H1 (cell line): ENCODE results near the gene NDUFS3. TPM values are rescaled to one million over a fixed set of nuclear protein-coding genes. Genes with fewer than 3 reads are reported as not detected.
"Not testable (repeated sequence)": the region's sequence is repeated elsewhere in the genome, so short reads cannot be mapped to it uniquely, and the experiment has no call there.

Experiments used
- CTCF ChIA-PET: fragments of 300-600 bp; sonication (Branson Sonifier 250); formaldehyde crosslinking; loops from one replicate; lab custom pipeline; 2021; ENCODE audit not compliant: partially characterized antibody; lab: Charles Lee
- POLR2A ChIA-PET: fragments of 300-600 bp; sonication (Branson Sonifier 250); formaldehyde crosslinking; loops from one replicate; lab custom pipeline; 2021; ENCODE audit warnings: inconsistent platforms; ENCODE audit not compliant: partially characterized antibody; lab: Charles Lee
- DNase-seq, 2 experiments: peaks; one replicate each; pipeline versions ENCODE4 v3.0.0 to v3.0.0-alpha.2; 2010 to 2022; ENCODE audit warnings: low spot score in 2 of 2, low read depth in 1 of 2, mixed read lengths in 1 of 2
- FAIRE-seq: peaks from 2 replicates; lab custom pipeline; 2011; peaks lifted over from hg19 to GRCh38; lab: Jason Lieb, UNC
- H2AFZ ChIP-seq: 2 replicates; pipeline ENCODE4 v1.8.1; 2012; ENCODE audit warnings: low read length, inconsistent platforms
- H2AK5ac ChIP-seq: 2 replicates; pipeline ENCODE4 v1.6.1; 2013; ENCODE audit warnings: low read depth, low read length
- H2BK120ac ChIP-seq: replicated peaks from 2 replicates; pipeline ENCODE3; 2013; ENCODE audit warnings: low read depth, low read length, inconsistent platforms
- H2BK12ac ChIP-seq: 2 replicates; pipeline ENCODE4 v1.6.1; 2013; ENCODE audit warnings: low read depth, low read length
- H2BK15ac ChIP-seq: 2 replicates; pipeline ENCODE4 v1.6.1; 2013; ENCODE audit warnings: low read length
- H2BK20ac ChIP-seq: 2 replicates; pipeline ENCODE4 v1.6.1; 2013; ENCODE audit warnings: low read length
- H2BK5ac ChIP-seq: 2 replicates; pipeline ENCODE4 v1.6.1; 2013; ENCODE audit warnings: low read depth, low read length
- H3K14ac ChIP-seq: 2 replicates; pipeline ENCODE4 v1.6.1; 2013; ENCODE audit warnings: inconsistent platforms; ENCODE audit not compliant: insufficient read length
- H3K18ac ChIP-seq: 2 replicates; pipeline ENCODE4 v1.6.1; 2013; ENCODE audit warnings: low read length; ENCODE audit errors: extremely low read depth
- H3K23ac ChIP-seq: 2 replicates; pipeline ENCODE4 v1.6.1; 2013; ENCODE audit warnings: inconsistent platforms; ENCODE audit not compliant: insufficient read length
- H3K23me2 ChIP-seq: 2 replicates; pipeline ENCODE4 v1.6.1; 2013; ENCODE audit warnings: low read depth, low read length
- H3K27ac ChIP-seq: 2 replicates; pipeline ENCODE4 v1.6.1; 2011; ENCODE audit warnings: low read depth, low read length, inconsistent platforms
- H3K27me3 ChIP-seq, 4 experiments: replicated peaks in 1 of 4; 1 replicate in 1 of 4; 2 replicates in 3 of 4; pipeline versions ENCODE4 v1.6.1 to v1.8.1; 2011 to 2013; ENCODE audit warnings: low read length in 3 of 4, mild to moderate bottlenecking in 3 of 4, inconsistent platforms in 2 of 4, mixed read lengths in 2 of 4, moderate library complexity in 1 of 4; ENCODE audit not compliant: control insufficient read depth in 3 of 4, insufficient read depth in 3 of 4; ENCODE audit errors: extremely low read depth in 1 of 4
- H3K36me3 ChIP-seq, 4 experiments: 2 replicates each; pipeline versions ENCODE4 v1.6.1 to v1.8.1; 2011 to 2013; ENCODE audit warnings: mild to moderate bottlenecking in 4 of 4, low read length in 3 of 4, moderate library complexity in 2 of 4, control low read depth in 1 of 4, inconsistent platforms in 1 of 4; ENCODE audit not compliant: insufficient read depth in 4 of 4, control insufficient read depth in 2 of 4
- H3K4ac ChIP-seq: replicated peaks from 2 replicates; pipeline ENCODE3; 2013; ENCODE audit warnings: low read length, low read depth, mixed read lengths, inconsistent platforms; ENCODE audit not compliant: insufficient read length
- H3K4me1 ChIP-seq, 4 experiments: replicated peaks in 1 of 4; 1 replicate in 1 of 4; 2 replicates in 3 of 4; pipeline versions ENCODE4 v1.6.1 to v1.8.1; 2011 to 2013; ENCODE audit warnings: low read length in 3 of 4, inconsistent platforms in 2 of 4, mixed read lengths in 1 of 4; ENCODE audit not compliant: insufficient read depth in 4 of 4, control insufficient read depth in 3 of 4
- H3K4me2 ChIP-seq, 2 experiments: 2 replicates each; pipeline versions ENCODE4 v1.6.1 to v1.8.1; 2011 to 2013; ENCODE audit warnings: low read depth in 2 of 2, low read length in 2 of 2, control low read depth in 1 of 2, inconsistent platforms in 1 of 2, mild to moderate bottlenecking in 1 of 2; ENCODE audit not compliant: insufficient read depth in 1 of 2
- H3K4me3 ChIP-seq, 4 experiments: fragments of 200-600, 300-600 bp in 1 of 4; sonication (generic), shearing (Covaris generic), sonication (Bioruptor Twin) in 1 of 4; 2 replicates each; pipeline versions ENCODE4 v1.5.1 to v1.8.1; 2011 to 2016; ENCODE audit warnings: low read length in 4 of 4, low read depth in 3 of 4, control low read depth in 2 of 4, inconsistent platforms in 2 of 4, mild to moderate bottlenecking in 2 of 4, mixed read lengths in 1 of 4, moderate library complexity in 1 of 4; ENCODE audit not compliant: insufficient read depth in 2 of 4; ENCODE audit errors: extremely low read depth in 1 of 4
- H3K56ac ChIP-seq: replicated peaks from 2 replicates; pipeline ENCODE3; 2013; ENCODE audit warnings: low read depth, mild to moderate bottlenecking, mixed read lengths, low read length, inconsistent platforms; ENCODE audit not compliant: insufficient read length
- H3K79me1 ChIP-seq: 2 replicates; pipeline ENCODE4 v1.6.1; 2013; ENCODE audit warnings: low read depth, low read length, control low read depth
- H3K79me2 ChIP-seq, 2 experiments: 2 replicates each; pipeline versions ENCODE4 v1.6.1 to v1.8.1; 2012 to 2013; ENCODE audit warnings: low read length in 2 of 2, mild to moderate bottlenecking in 2 of 2, inconsistent platforms in 1 of 2; ENCODE audit not compliant: insufficient read depth in 2 of 2, control insufficient read depth in 1 of 2
- H3K9ac ChIP-seq, 4 experiments: replicated peaks in 1 of 4; 1 replicate in 1 of 4; 2 replicates in 3 of 4; pipeline versions ENCODE4 v1.6.1 to v1.8.1; 2011 to 2013; ENCODE audit warnings: low read depth in 3 of 4, low read length in 3 of 4, control low read depth in 2 of 4, mild to moderate bottlenecking in 2 of 4, moderate library complexity in 2 of 4, inconsistent platforms in 1 of 4; ENCODE audit errors: extremely low read depth in 1 of 4
- H3K9me3 ChIP-seq, 2 experiments: 2 replicates each; pipeline versions ENCODE4 v1.6.1 to v1.8.1; 2012 to 2013; ENCODE audit warnings: mild to moderate bottlenecking in 2 of 2, moderate library complexity in 2 of 2, control low read depth in 1 of 2, inconsistent platforms in 1 of 2, low read depth in 1 of 2, low read length in 1 of 2, mixed read lengths in 1 of 2; ENCODE audit not compliant: insufficient read depth in 2 of 2
- H4K20me1 ChIP-seq, 2 experiments: replicated peaks in 1 of 2; 2 replicates each; pipeline versions ENCODE3 to v1.8.1; 2011 to 2013; ENCODE audit warnings: inconsistent platforms in 2 of 2, low read length in 2 of 2, mild to moderate bottlenecking in 1 of 2; ENCODE audit not compliant: insufficient read depth in 2 of 2, control insufficient read depth in 1 of 2
- H4K5ac ChIP-seq: 2 replicates; pipeline ENCODE4 v1.6.1; 2013; ENCODE audit warnings: low read length, low read depth, mixed read lengths, inconsistent platforms; ENCODE audit not compliant: insufficient read length
- H4K8ac ChIP-seq: 2 replicates; pipeline ENCODE4 v1.8.0; 2013; ENCODE audit warnings: mild to moderate bottlenecking, moderate library complexity, low read length, inconsistent platforms; ENCODE audit not compliant: insufficient read depth; ENCODE audit errors: extremely low read depth
- H4K91ac ChIP-seq: replicated peaks from 2 replicates; pipeline ENCODE3; 2013; ENCODE audit warnings: low read length, mixed read lengths, inconsistent platforms; ENCODE audit not compliant: insufficient read length
- TCF12 ChIP-seq: IDR thresholded peaks from 2 replicates; pipeline ENCODE4 v1.6.1; 2011; ENCODE audit warnings: low read depth, mild to moderate bottlenecking, low read length
- WGBS, 2 experiments: shearing (Covaris generic) in 1 of 2; methylation state at CpG; one replicate each; pipeline versions ENCODE4 v1.1.6 to v1.1.7; 2013 to 2015; ENCODE audit warnings: low lambda C conversion rate in 2 of 2, mixed read lengths in 2 of 2, inconsistent platforms in 1 of 2, low coverage in 1 of 2, missing lambda C conversion rate in 1 of 2; ENCODE audit not compliant: insufficient replicate concordance in 2 of 2, insufficient coverage in 1 of 2, insufficient read length in 1 of 2; ENCODE audit errors: extremely low coverage in 1 of 2, missing lambda C conversion rate in 1 of 2; 5-methylcytosine and 5-hydroxymethylcytosine counted together
- polyA plus RNA-seq, 7 experiments: library from polyadenylated mRNA; depleted of rRNA in 3 of 7; stranded (reverse) in 5 of 7; unstranded in 2 of 7; fragments of >200 nt in 5 of 7; fragments of 200-250 nt in 2 of 7; gene quantifications; 1 replicate in 5 of 7; 2 replicates in 1 of 7; 4 replicates in 1 of 7; pipeline versions ENCODE4 v1.2.1 to v1.2.3, GENCODE V29; 2011 to 2013; ENCODE audit warnings: missing spikeins in 2 of 7, mixed read lengths in 2 of 7
- total RNA-seq: library from RNA; stranded (reverse); fragmentation: NEBNext Ultra II Directional; extraction: Animal tissue kit (Norgen Biotek cat#: 25700); gene quantifications from 2 replicates; pipeline ENCODE4 v1.2.1, GENCODE V29; 2021

Gene NDUFS3
- total and polyA plus RNA-seq, 2 of the 8 experiments (the other 6 are each of a cell fraction or from before 2014, with no cell fraction given): 135 to 241 TPM

GRCh38 chr11:47553406-47553743 is 25.5 kb upstream of the NDUFS3 start (continued):
- no peak for TF ChIP-seq TCF12

GRCh38 chr11:47557004-47557403 is 21.9 kb upstream of the NDUFS3 start:
- H2BK5ac ChIP-seq, H3K18ac ChIP-seq, H3K4me3 ChIP-seq, H4K91ac ChIP-seq, H2BK20ac ChIP-seq, H4K5ac ChIP-seq, H3K23ac ChIP-seq, H3K4ac ChIP-seq, H4K8ac ChIP-seq, FAIRE-seq, H3K9ac ChIP-seq, H2BK120ac ChIP-seq, H3K27me3 ChIP-seq, H3K36me3 ChIP-seq, H3K79me2 ChIP-seq, H3K79me1 ChIP-seq, H3K27ac ChIP-seq, H2AK5ac ChIP-seq, H2AFZ ChIP-seq, H3K9me3 ChIP-seq, H2BK12ac ChIP-seq, H4K20me1 ChIP-seq, H3K4me1 ChIP-seq, H3K23me2 ChIP-seq, H3K56ac ChIP-seq, H3K14ac ChIP-seq, H2BK15ac ChIP-seq, H3K4me2 ChIP-seq, DNase-seq: not testable (repeated sequence)
- WGBS, 2 experiments: 93% methylated on average over 12 of the region's 12 CpGs; no CpG with 5 or more reads in 1 of the 2 experiments
- ChIA-PET POLR2A (interaction anchor here (0.7 to 3.3 kb wide), 2 partner anchors 8 to 22 kb away, joined by 3 to 24 read pairs; partner anchors contain the start of gene PTPMT1), CTCF (interaction anchor here (0.7 to 0.9 kb wide), 2 partner anchors 12 to 14 kb away, joined by 3 to 4 read pairs; no protein-coding TSS in a partner anchor)
